Measurements from ENCODE around the gene TP73.

The TP73 gene

GRCh38 chr1:3696689-3697088 is 44.4 kb downstream of the TP73 start:
- ChIA-PET POLR2A (no interaction called here), CTCF (interaction anchor here (2.5 kb wide), 1 partner anchor 28 kb away, joined by 11 read pairs; no protein-coding TSS in a partner anchor)
- no peak for TF ChIP-seq HDGF (IDR thresholded peaks at IDR 0.05; ENCODE audit: borderline replicate concordance)
- TF ChIP-seq FOXK2 (IDR thresholded peaks at IDR 0.05) = no peak
- TF ChIP-seq SUZ12 (IDR thresholded peaks at IDR 0.05) = no peak
- TF ChIP-seq CTBP1 (IDR thresholded peaks at IDR 0.05; ENCODE audit: borderline replicate concordance) = no peak
- no peak for TF ChIP-seq ELF4 (IDR thresholded peaks at IDR 0.05)
- no peak for TF ChIP-seq L3MBTL2 (conservative IDR thresholded peaks at IDR 0.05)
- TF ChIP-seq ZNF384 (IDR thresholded peaks at IDR 0.05) = no peak
- TF ChIP-seq NFRKB (IDR thresholded peaks at IDR 0.05) = no peak
- no peak for TF ChIP-seq FOXA1 (IDR thresholded peaks at IDR 0.05)
- no peak for DNase-seq (ENCODE audit: extremely low spot score)

GRCh38 chr1:3697104-3697503 is 44.8 kb downstream of the TP73 start:
- POLR2A ChIA-PET = no interaction called here

GRCh38 chr1:3697810-3698209 is 45.5 kb downstream of the TP73 start:
- CTCF ChIA-PET = no interaction called here
- no peak for DNase-seq (ENCODE audit: extremely low spot score)

More at GRCh38 chr1:3697104-3697503, 44.8 kb downstream of the TP73 start:
- TF ChIP-seq BHLHE40 (IDR thresholded peaks at IDR 0.05; ENCODE audit: borderline replicate concordance) (no peak), FOXK2 (IDR thresholded peaks at IDR 0.05) (no peak), ZNF384 (IDR thresholded peaks at IDR 0.05) (no peak), PKNOX1 (IDR thresholded peaks at IDR 0.05) (no peak), LEF1 (IDR thresholded peaks at IDR 0.05; ENCODE audit: borderline replicate concordance) (no peak), SP1 (IDR thresholded peaks at IDR 0.05) (no peak)
- no peak for DNase-seq (ENCODE audit: extremely low spot score)
- CTCF ChIA-PET = interaction anchor here (2.5 kb wide), 1 partner anchor 27 kb away, joined by 11 read pairs; no protein-coding TSS in a partner anchor

GRCh38 chr1:3698660-3699408 is 46.5 kb downstream of the TP73 start:
- ChIA-PET CTCF (no interaction called here), POLR2A (no interaction called here)
- TF ChIP-seq SP1 (IDR thresholded peaks at IDR 0.05) (no peak), FOXM1 (IDR thresholded peaks at IDR 0.05; ENCODE audit: borderline replicate concordance) (no peak), FOXK2 (IDR thresholded peaks at IDR 0.05) (no peak), CTBP1 (IDR thresholded peaks at IDR 0.05; ENCODE audit: borderline replicate concordance) (no peak), ELF4 (IDR thresholded peaks at IDR 0.05) (no peak), PKNOX1 (IDR thresholded peaks at IDR 0.05) (no peak), ZNF384 (IDR thresholded peaks at IDR 0.05) (no peak), TARDBP (IDR thresholded peaks at IDR 0.05) (no peak), FOXA1 (IDR thresholded peaks at IDR 0.05) (no peak)
- DNase-seq (ENCODE audit: extremely low spot score) = no peak

More at GRCh38 chr1:3697810-3698209, 45.5 kb downstream of the TP73 start:
- POLR2A ChIA-PET = no interaction called here
- TF ChIP-seq PKNOX1 (IDR thresholded peaks at IDR 0.05) (no peak), BHLHE40 (IDR thresholded peaks at IDR 0.05; ENCODE audit: borderline replicate concordance) (no peak), ELF4 (IDR thresholded peaks at IDR 0.05) (no peak), FOXK2 (IDR thresholded peaks at IDR 0.05) (no peak), LEF1 (IDR thresholded peaks at IDR 0.05; ENCODE audit: borderline replicate concordance) (no peak), SP1 (IDR thresholded peaks at IDR 0.05) (no peak), HDGF (IDR thresholded peaks at IDR 0.05; ENCODE audit: borderline replicate concordance) (no peak), FOXM1 (IDR thresholded peaks at IDR 0.05; ENCODE audit: borderline replicate concordance) (no peak), L3MBTL2 (conservative IDR thresholded peaks at IDR 0.05) (no peak), TARDBP (IDR thresholded peaks at IDR 0.05) (no peak), SUZ12 (IDR thresholded peaks at IDR 0.05) (no peak), CTBP1 (IDR thresholded peaks at IDR 0.05; ENCODE audit: borderline replicate concordance) (no peak), ZNF384 (IDR thresholded peaks at IDR 0.05) (no peak), FOXA1 (IDR thresholded peaks at IDR 0.05) (no peak), NFRKB (IDR thresholded peaks at IDR 0.05) (no peak), ARNT (IDR thresholded peaks at IDR 0.05) (no peak)

GRCh38 chr1:3699596-3699995 is 47.3 kb downstream of the TP73 start:
- TF ChIP-seq PKNOX1 (IDR thresholded peaks at IDR 0.05) = no peak
- TF ChIP-seq FOXM1 (IDR thresholded peaks at IDR 0.05; ENCODE audit: borderline replicate concordance) = no peak
- no peak for TF ChIP-seq FOXA1 (IDR thresholded peaks at IDR 0.05)
- TF ChIP-seq FOXK2 (IDR thresholded peaks at IDR 0.05) = no peak
- TF ChIP-seq L3MBTL2 (conservative IDR thresholded peaks at IDR 0.05) = no peak
- TF ChIP-seq ARNT (IDR thresholded peaks at IDR 0.05) = no peak
- no peak for TF ChIP-seq SP1 (IDR thresholded peaks at IDR 0.05)
- TF ChIP-seq SUZ12 (IDR thresholded peaks at IDR 0.05) = no peak
- TF ChIP-seq ZNF384 (IDR thresholded peaks at IDR 0.05) = no peak
- no peak for DNase-seq (ENCODE audit: extremely low spot score)
- POLR2A ChIA-PET = no interaction called here

GRCh38 chr1:3700631-3701030 is 48.3 kb downstream of the TP73 start:
- no peak for TF ChIP-seq FOXA1 (IDR thresholded peaks at IDR 0.05)
- TF ChIP-seq SP1 (IDR thresholded peaks at IDR 0.05) = no peak
- TF ChIP-seq L3MBTL2 (conservative IDR thresholded peaks at IDR 0.05) = no peak
- no peak for TF ChIP-seq FOXM1 (IDR thresholded peaks at IDR 0.05; ENCODE audit: borderline replicate concordance)
- TF ChIP-seq FOXK2 (IDR thresholded peaks at IDR 0.05) = no peak
- no peak for TF ChIP-seq TARDBP (IDR thresholded peaks at IDR 0.05)
- no peak for TF ChIP-seq PKNOX1 (IDR thresholded peaks at IDR 0.05)
- no peak for TF ChIP-seq CTBP1 (IDR thresholded peaks at IDR 0.05; ENCODE audit: borderline replicate concordance)
- no peak for TF ChIP-seq ZNF384 (IDR thresholded peaks at IDR 0.05)
- no peak for TF ChIP-seq ARNT (IDR thresholded peaks at IDR 0.05)
- no peak for TF ChIP-seq LEF1 (IDR thresholded peaks at IDR 0.05; ENCODE audit: borderline replicate concordance)
- no peak for TF ChIP-seq SUZ12 (IDR thresholded peaks at IDR 0.05)
- TF ChIP-seq ELF4 (IDR thresholded peaks at IDR 0.05) = no peak
- no peak for DNase-seq (ENCODE audit: extremely low spot score)
- POLR2A ChIA-PET = no interaction called here
- CTCF ChIA-PET = interaction anchor here (0.6 kb wide), 1 partner anchor 19 kb away, joined by 4 read pairs; no protein-coding TSS in a partner anchor

More at GRCh38 chr1:3699596-3699995, 47.3 kb downstream of the TP73 start:
- CTCF ChIA-PET = no interaction called here

Measured in HEK293T (cell line).